T follicular helper cell (primary cell): ENCODE results near the gene GREB1.

Experiments
- DNase-seq: peaks from one replicate; pipeline ENCODE4 v3.0.0-alpha.2; 2020; ENCODE audit warnings: low read depth

Gene GREB1

DNA sequence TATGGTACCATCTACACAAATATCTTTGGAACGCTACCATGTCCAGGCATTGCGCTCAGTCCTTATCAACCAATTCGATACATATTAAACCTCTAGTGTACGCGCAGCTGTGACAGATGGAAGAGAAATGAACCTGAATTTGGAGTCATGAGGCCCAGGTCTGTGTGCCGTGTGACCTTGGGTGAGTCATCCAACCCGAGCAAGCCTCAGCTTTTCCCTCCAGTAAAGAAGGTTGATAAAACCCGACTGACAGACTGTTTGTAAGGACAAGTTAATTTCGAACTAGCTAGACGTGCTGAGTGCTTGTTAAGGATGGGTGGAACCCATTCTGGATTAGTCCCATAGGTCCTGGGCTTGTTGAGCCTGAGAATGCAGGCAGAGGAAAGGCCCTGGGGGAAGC is 28.2 kb downstream of the GREB1 start:
- no peak for DNase-seq

DNA sequence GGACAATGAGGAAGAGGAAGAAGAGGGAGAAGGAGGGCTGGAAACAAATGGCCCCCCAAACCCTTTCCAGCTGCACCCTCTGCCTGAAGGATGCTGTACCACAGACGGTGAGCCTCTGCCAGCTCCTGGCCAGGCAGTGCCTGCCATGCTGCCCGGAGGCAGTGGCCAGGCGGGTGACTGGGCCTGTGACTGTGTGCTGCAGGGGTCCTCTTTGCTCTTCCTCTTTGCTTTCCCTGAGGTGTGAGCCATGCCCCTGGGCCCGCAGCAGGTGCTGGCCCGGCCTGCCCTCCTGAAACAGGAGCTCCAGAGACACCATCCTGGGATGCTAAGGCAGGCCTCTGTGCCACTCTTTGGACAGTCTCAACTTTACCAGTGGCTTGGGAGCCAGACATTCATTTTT is 28.6 kb downstream of the GREB1 start:
- DNase-seq, result no peak

DNA sequence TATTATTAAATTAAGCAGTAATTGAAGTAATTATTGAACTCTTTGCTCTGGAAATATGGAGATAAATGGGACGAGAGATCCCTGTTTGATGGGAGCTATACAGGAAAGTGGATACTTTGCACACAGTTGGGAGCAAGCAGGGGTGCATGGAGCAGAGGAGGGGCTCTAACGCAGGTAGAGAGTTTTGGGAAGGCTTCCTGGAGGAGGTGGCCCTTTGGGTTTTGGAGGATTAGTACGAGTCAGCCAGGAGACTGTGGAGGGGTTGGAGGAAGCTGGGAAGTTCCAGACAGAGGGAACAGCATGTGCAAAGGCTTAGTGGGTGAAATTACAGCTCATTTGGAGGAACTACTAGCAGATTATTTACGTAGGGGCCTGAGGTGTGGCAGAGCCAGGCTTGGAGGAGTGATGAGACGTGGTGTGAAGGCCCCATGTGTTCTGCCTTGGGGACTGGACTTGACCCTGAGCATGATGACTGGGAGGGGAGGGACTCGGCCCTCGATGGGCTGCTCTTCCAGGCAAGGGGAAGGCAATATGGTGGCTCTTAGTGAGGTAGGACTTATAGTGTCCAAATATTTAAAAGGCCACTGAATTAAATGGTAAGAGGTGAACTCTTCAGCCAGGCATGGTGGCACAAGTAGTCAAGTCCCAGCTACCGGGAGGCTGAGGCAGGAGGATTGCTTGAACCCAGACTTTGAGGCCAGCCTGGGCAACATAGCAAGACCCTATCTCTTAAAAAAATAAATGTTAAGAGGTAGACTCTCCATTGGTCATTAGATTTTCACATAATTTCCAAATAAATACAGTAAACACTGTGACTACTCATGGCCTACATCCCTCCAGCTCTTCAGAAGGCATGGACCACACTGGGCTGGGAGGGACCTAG is 30.2 kb downstream of the GREB1 start:
- no peak for DNase-seq

DNA sequence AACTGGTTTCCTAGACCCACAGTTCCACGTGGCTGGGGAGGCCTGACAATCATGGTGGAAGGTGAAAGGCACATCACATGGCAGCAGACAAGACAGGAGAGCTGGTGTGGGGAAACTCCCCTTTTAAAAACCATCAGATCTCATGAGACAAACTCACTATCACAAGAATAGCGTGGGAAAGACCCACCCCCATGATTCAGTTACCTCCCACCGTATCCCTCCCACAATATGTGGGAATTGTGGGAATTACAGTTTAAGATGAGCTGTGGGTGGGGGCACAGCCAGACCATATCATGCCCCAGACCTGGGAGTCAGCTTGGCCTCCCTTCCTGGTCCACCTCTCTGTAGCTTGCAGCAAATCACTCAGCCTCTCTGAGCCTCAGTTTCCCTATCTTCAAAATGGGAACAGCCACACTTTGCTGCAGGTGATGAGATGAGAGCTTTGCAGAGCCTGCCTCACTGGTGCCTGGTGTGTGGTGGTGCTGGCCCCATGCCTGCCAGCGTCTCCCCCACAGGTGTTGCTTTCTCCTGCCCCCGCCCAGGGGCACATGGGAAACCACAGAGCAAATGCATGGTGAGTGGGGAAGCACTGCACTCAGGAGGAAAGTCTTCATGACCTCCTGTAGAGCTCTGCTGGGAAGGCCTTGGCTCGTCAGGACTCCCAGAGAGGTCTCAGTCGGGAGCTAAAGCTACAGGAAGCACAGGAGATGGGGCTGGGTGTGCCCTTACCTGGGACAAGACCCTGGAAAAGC is 31.1 kb downstream of the GREB1 start:
- no peak for DNase-seq

DNA sequence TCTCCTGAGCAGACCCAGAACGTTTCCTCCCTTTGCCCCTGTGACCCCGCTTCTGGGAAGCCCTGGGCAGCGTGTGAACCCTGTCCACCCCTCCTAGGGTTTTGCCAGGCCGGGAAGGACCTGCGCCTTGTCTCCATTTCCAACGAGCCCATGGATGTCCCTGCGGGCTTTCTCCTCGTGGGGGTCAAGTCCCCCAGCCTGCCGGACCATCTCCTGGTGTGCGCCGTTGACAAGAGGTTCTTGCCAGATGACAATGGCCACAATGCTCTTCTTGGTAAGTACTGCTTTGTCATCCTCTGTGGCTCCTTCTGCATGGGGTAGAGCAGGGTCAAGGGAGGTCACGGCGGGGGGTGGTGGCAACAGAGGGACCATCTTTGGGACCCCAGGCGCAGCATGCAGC is 32.5 kb downstream of the GREB1 start:
- DNase-seq, result no peak

DNA sequence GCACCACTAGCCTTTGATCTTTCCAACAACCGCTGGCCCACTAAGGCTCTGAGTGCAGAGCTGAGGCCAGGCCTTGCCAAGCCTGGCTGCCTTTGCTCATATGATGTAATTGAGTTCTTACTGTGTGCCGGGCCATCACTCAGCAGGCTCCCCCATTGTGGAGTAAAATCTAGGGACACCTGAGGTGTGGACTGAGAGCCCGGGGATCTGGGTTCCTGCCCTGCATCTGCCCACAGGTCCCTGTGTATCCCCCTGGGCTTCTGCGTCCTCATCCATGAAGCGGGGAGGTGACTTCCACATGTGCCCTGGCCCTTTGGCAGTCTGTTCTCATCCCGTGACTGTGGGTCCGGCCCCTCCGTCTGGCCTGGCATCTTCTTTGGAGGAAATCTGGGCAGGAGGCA is 33.8 kb downstream of the GREB1 start:
- DNase-seq, result no peak

DNA sequence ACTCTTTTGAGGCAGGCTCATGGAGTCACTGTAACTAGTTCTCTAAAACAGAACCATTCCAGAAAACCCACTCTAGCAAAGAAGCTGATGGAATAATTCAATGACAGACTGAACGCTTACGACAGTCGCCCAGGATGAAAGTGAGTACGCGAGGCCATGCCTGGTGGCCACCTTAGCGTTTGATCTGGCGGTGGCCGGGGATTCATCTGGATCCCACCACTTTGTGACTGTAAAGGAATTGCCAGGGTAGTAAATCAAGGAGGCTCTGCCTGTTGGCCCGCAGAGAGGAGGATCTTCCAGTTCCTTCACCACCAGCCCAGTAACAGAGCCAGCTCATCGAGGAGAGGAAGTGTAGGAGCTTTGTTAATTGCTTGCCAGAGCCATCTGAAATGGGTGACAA is 34.6 kb downstream of the GREB1 start:
- no peak for DNase-seq

DNA sequence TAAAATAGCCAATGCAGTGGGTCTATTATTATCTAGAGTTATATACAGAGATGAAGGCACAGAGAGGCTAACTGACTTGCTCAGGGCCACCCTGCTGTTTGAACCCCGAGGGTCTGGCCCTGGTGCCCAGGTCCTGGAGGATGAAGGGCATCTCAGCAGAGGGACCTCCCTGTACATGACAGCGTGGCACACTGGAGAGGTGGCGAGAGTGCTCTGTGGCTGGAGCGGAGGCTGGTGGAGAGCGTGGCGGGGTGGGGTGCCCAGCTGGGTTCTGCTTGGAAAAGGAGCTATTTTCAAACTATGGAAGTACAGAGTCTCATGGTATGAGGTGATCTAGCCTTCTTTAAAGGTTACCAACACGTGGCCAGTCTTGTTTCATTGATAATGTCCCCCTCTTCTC is 35.8 kb downstream of the GREB1 start:
- no peak for DNase-seq

DNA sequence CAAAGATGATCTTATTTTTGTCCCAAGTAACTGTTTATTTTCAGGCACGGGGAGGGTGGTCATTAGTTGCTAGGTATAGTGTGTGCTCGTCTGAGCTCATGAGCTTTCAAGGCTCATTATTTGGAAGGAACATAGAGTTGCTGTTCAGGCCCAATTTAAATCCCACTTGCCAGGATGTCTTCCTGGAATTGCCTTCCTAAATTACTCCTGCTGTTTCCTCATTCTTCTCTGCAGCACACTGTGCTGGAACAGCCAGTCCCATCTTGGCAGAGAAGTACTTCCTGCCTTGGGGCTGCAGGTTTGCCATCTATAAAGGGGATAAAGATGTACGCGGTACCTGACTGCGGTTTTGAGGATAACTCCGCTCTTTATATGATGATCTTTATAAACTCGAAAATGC is 37.3 kb downstream of the GREB1 start:
- DNase-seq, result no peak

DNA sequence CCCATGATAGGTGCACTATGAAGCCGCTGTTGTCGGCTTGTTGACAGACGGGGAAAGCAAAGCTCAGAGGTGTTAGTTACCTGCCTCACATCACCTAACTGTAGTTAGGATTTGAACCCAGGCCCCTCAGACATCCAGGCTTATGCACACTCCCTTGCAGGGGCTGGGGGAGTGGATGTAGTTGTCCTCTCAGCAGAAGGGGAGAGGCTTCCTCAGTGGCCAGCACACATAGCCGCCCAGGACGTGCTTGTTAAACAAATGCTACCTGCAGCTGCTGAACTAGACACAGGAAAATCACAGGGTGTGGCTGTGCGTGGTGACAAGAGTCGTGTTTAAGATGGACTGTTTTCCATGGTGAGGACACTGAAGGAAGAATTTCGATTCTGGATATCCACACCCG is 39.2 kb downstream of the GREB1 start:
- no peak for DNase-seq

DNA sequence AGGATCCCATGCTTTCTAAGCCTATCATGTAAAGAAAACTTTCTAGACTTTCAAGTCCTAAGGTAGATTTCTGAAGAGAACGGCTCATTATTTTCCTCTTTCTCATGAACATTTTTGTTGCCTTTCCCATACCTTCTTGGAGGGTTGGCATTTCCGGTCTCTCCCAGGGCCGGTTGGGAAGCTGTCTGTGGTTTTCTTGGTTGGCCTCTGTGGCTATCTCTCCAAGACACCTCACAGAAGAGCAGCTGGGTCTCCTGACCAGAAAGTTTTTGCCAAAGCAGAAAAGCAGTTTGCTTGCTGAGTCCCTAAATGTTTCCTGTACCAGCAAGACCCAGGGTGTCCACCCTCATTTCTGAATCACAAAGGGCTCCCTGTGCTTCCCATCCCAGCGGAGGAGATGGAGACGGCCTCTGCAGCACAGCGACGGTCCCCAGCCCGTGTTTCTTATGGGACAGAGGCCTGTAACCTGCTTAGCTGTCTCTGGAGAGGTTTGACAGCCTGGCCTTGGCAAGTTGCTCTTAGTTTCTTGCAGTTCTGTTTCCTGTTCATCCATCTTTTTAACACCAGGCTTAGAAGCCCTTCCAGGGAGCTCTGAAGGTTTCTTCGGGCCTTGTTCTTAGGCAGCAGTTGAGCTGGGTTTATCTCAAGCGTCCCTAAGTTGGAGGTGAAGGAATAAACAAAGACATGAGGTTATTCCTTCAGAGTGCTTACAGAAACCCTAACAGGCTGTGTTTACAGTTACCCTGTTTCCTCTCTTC is 39.8 kb downstream of the GREB1 start:
- DNase-seq, result no peak

DNA sequence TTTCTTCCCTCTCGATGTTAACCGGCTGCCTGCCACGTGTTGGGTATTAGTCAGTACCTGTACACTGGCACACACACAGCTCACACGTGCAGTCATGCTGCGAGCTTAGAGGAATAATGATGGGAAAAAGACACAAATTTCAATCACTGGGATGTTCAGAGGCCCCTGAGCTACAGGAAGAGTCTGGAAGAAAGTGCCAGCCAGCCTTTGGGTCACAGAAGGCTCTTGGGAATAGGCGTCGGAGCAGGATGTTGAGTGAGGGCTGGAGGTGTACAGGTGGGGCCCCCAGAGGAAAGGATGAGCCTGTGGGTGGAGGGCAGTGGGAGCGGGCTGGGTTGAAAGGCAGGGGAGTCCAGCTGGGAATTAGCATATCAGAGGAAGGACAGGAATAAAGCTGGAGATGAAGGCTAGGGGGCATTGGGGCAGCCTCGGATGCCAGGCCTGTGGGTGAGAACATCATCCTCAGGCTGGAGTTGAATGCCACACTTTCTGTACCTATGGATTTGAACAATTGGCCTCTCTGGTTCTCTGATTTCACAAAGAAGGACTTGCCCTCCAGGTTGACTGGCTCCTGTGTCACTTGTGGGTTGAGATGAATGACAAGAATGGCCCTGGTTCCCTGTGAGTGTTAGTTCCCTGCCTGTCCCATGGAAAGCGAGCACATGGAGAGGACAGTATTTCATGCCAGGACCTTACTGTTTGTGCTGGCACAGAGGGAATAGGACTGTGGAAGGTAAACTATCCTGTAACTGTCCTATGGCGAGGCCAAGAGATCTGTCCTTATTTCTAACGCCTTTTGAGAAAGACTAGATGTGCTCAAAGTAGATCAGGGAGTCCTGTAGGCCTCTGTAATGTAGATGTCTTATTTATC is 40.6 kb downstream of the GREB1 start:
- no peak for DNase-seq

DNA sequence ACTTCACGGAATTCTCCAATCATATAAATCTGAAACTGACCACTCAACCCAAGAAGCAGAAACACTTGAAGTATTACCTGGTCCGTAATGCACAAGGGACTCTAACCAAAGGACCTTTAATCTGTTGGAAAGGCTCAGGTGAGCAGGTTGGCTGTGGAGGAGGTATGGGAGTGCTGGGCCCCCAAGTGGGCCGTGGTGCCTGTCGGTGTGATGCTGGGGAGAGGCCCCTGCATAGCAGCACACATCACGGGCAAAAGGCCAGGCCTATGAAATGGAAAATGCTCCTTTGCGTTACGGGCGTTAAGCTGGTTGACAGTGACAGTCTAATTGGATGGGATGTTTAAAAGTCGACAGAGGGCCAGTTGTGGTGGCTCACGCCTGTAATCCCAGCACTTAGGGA is 42.6 kb downstream of the GREB1 start:
- no peak for DNase-seq

DNA sequence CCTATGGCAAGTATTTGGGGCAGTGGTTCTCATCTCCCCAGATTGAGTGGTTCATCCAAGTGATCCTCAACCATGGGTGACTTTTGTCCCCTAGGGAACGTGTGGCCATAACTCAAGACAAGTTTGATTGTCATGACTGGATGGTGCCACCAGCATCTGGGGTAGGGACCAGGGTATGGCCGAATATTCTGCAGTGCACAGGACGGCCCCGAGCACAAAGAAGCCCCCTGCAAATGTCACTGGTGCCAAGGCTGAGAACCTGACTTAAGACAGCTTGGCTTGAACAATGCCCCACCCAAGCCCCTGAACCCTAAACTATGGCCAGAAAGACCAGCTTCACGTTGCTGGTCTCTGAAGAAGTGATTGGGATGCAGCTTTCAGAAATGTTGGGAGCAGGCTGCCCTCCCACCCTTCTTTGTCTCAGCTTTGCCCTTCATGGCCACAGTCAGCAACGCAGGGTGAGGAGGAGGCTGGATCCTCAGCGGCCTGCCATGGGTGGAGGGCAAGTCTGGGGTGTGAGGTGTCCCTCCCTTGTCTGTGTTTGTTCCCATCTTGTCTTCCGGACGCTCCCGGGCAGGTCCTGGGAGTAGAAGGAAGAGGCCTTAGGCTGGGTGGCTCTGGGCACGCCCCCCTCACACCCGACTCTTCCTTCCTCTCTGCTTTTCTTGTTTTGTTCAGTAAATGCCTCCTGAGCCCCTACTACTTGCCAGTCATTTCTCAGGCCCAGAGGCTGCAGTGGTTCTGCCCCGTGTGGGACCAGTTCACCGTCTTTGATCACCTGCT is 43.4 kb downstream of the GREB1 start:
- DNase-seq, result no peak

DNA sequence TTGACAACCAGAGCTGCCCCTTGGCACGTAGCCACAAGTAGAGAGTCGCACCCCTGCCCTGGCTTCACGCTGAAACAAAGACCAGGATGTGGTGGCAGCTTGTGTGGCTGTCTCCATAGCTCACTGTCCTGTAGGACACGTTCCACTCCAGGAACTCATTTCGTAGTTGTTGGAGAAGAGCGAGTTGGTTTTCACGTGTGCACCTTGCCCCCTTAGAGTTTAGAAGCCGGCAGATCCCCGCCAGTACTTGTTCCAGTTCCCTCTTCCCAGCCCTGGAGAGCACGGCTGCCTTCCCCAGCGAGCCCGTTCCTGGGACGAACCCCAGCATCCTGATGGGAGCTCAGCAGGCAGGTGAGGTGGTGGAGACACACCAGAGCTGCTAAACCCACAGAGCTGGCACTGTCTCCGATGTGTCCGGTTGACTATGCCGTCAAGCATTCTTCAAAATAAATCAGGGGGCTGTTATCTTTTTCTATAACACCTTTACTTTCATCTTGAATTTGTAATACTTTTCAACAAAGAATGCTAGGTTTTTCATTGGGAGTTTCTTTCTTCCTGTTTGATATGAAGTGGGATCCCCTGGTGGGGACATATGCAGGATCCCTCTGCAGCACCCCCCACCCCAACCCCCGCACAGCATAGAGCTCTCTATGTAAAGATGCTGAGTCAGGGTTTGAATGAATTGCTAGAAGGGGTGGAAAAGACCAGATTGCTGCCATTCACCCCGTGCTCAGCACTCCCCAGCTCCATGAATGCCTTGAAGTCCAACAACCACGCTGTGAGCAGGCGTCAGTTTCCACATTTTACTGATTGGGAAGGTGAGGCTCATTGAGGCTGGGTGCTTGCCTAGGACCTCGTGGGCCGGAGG is 44.5 kb downstream of the GREB1 start:
- DNase-seq, result no peak

DNA sequence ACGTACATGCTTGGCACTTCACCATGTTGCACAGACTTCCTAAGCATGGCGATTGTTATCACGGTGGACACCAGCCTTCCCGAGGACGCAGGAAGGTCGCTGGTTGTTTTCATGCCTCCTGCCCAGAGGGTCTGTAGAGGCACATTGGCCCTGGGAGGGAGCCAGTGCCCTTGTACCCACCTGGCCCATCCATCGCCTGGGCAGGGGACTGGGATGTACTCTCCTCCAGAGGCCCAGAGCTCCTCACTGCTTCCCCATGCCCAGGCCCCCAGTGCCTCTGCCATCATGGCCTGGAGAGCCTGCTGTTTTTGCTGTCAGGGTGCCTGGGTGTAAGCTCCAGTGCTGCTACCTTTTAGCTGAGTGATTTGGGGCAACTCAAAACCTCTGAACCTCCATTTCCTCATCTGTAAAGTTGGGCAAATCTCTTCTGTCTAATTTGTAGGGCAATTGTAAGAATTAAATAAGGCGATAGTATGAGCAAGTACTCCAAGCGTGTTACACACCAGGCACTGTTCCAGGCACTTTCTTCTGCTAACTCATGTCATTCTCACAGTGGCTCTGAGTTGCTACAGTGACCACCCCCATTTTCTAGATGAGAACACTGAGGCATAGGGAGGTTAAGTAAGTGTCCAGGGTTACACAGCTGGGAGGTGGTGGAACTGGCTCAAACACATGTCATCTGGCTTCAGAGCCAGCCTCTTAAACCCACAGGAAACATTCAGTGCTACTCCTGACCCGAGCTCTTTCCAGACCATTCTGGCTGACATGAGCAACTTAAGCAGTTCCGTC is 45.3 kb downstream of the GREB1 start:
- no peak for DNase-seq

DNA sequence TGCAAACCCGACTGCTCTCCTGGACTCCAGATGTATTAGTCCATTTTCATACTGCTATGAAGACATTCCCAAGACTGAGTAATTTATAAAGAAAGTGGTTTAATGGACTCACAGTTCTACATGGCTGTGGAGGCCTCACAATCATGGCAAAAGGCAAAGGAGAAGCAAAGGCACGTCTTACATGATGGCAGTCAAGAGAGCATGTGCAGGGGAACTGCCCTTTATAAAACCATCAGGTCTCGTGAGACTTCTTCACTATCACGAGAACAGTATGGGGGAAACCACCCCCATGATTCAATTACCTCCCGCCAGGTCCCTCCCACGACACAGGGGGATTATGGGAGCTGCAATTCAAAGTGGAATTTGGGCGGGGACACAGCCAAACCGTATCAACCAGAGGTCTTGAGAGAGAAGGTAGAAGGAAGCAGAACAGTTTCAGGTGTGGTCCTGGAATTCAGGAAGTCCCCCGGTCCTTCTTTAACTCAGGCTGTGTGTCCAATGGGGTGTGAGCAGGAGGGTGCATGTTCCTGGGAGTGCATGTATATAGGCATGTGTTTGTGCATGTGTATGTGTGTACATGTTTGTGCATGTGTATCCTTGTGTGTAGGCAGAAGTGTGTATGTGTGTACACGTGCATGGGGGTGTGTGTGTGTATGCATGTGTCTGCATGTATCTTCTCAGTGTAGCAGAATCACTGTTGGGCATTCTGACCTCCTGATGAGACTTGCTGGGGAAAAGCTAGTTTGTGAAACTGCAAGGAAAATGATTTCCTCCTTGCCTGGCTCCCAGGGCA is 46.2 kb downstream of the GREB1 start:
- no peak for DNase-seq

DNA sequence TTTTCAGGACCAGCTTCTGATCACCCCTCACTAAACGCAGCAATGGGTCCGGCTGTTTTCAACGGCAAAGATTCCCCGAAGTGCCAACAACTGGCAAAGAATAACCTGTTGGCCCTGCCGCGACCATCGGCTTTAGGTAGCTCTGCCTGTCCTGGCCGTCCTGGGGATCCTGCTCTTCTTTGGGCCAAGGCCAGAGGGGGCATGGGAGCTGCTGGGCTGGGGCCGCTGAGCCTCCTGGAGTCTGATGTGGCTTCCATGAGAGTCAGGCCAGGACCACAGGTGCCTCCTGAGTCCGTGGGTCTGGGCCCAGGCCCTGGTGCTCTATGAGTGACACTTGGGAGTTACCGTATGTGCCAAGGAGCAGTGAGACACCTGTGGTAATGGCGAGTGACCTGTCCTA is 46.9 kb downstream of the GREB1 start:
- DNase-seq, result no peak
